ENCODE data around the gene FARP1.

- TF ChIP-seq CTCF (IDR thresholded peaks at IDR 0.05; ENCODE audit: insufficient read depth, low read depth, low read length), result no peak
- TF ChIP-seq EZH2 (IDR thresholded peaks at IDR 0.05; ENCODE audit: insufficient read depth, low read length), result no peak
These were observed 150.8 kb downstream of the FARP1 start for GRCh38 chr13:98293570-98294142.

Measured in astrocyte (in vitro differentiated cells and primary cell).